Left ventricle myocardium inferior (tissue), 1 donor: ENCODE results near the gene SPACA7. TPM values are rescaled to one million over a fixed set of nuclear protein-coding genes. Genes with fewer than 3 reads are reported as not detected.

ENCODE experiments used
- DNase-seq: peaks from one replicate; pipeline ENCODE4 v3.0.0-alpha.2; 2020
- H3K27ac ChIP-seq: fragments of 200-600 bp; replicated peaks from 2 replicates; pipeline ENCODE4 v1.8.0; 2021
- H3K27me3 ChIP-seq: fragments of 200-600 bp; 2 replicates; pipeline ENCODE4 v1.8.0; 2021; ENCODE audit warnings: low read depth
- H3K36me3 ChIP-seq: fragments of 200-600 bp; 2 replicates; pipeline ENCODE4 v1.8.0; 2021
- H3K4me1 ChIP-seq: fragments of 200-600 bp; 2 replicates; pipeline ENCODE4 v1.8.0; 2021
- H3K4me3 ChIP-seq: fragments of 200-600 bp; 2 replicates; pipeline ENCODE4 v1.8.0; 2021; ENCODE audit warnings: mild to moderate bottlenecking, moderate library complexity
- H3K9me3 ChIP-seq: fragments of 200-600 bp; replicated peaks from 2 replicates; pipeline ENCODE4 v1.8.0; 2021
- CTCF ChIP-seq: fragments of 200-600 bp; IDR thresholded peaks from 2 replicates; pipeline ENCODE4 v1.8.0; 2021; ENCODE audit warnings: antibody characterized with exemption, mild to moderate bottlenecking, borderline replicate concordance
- intact Hi-C: fragments of 100-400 bp; cut with micrococcal nuclease; formaldehyde crosslinking; loops from one replicate; pipeline ENCODE4 v1.11.0; 2022
- total RNA-seq: library from RNA; stranded (reverse); fragmentation: NEBNext Ultra II Directional; extraction: Animal tissue kit (Norgen Biotek cat#: 25700); gene quantifications from one replicate; pipeline ENCODE4 v1.2.1, GENCODE V29; 2021
- donor health status: DM: no; HTN: yes; CAD: no; lungs with severe emphysema.

Gene SPACA7
- total RNA-seq, 1 donor from 2014 or later, result not detected

DNA sequence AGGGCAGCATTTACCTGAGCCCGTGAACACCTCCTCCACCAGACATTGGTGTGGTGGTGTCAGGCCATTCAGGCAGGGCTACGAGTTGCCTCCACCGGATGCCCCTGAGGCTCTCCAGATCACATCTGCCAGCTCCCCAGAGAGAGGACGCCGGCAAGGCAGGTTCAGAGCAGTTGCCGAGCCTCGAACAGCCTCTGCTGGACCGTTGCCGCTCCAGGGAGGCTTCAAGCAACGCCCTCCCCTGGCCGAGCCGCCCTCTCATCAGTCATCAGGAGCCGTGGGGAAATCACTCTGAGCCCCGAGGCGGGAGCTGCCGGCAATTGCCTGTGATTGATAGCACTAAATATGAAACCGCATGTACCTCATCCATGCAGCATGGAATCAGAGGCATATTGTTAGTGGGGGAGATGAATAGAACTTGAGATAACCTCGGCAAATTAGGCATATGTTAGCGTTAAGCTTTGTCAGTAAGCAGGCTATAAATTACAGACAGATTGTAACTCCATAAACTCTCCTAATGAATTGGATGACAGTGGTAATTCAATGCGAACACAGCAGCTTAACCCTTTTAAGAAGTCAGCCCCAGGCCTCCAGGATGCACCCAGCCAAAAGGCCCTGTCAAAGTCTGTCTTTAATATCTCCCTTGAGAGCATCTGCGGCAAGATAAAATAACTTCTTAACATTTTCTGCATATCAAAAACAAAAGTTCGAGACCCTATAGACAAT is 29.8 kb upstream of the SPACA7 start:
- no peak for TF ChIP-seq CTCF
- no peaks in the 10 kb centered on the region for H3K9me3 ChIP-seq
- H3K4me3 ChIP-seq, result no peak overlapping the region
- intact Hi-C loops, result no loop called here
- no peak overlapping the region for H3K27ac ChIP-seq
- peaks cover 98% of the 10 kb centered on the region for H3K27me3 ChIP-seq
- H3K4me1 ChIP-seq, result no peaks in the 10 kb centered on the region
- no peak for DNase-seq
- H3K36me3 ChIP-seq, result no peaks in the 10 kb centered on the region

DNA sequence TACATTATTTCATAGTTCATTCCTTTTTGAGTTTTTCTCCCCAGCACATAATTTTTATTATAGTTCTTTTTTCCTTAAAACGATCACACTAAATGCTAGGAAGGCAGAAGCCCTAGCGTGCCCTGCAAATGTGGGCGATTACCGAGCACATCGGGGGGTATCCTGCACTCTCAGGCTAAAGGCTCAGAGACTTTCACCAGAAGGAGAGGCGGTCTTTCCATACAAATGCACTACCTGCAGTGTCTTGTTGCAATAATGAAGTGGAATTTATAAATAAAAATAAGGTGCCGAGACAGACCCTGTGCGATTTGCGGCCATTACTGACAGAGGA is 29.3 kb upstream of the SPACA7 start:
- no peaks in the 10 kb centered on the region for H3K36me3 ChIP-seq
- no peaks in the 10 kb centered on the region for H3K9me3 ChIP-seq
- no peak overlapping the region for H3K4me3 ChIP-seq
- no peak for TF ChIP-seq CTCF
- H3K27ac ChIP-seq, result no peak overlapping the region
- H3K4me1 ChIP-seq, result no peaks in the 10 kb centered on the region
- intact Hi-C loops, result no loop called here
- no peak for DNase-seq
- H3K27me3 ChIP-seq, result peaks cover 100% of the 10 kb centered on the region

GRCh38 chr13:112347986-112348385 is 28.2 kb upstream of the SPACA7 start:
- no peaks in the 10 kb centered on the region for H3K4me1 ChIP-seq
- no peak for DNase-seq
- intact Hi-C loops, result no loop called here
- H3K4me3 ChIP-seq, result no peak overlapping the region
- no peaks in the 10 kb centered on the region for H3K36me3 ChIP-seq
- H3K9me3 ChIP-seq, result peaks cover 4% of the 10 kb centered on the region
- no peak for TF ChIP-seq CTCF
- peaks cover 99% of the 10 kb centered on the region for H3K27me3 ChIP-seq
- no peak overlapping the region for H3K27ac ChIP-seq

DNA sequence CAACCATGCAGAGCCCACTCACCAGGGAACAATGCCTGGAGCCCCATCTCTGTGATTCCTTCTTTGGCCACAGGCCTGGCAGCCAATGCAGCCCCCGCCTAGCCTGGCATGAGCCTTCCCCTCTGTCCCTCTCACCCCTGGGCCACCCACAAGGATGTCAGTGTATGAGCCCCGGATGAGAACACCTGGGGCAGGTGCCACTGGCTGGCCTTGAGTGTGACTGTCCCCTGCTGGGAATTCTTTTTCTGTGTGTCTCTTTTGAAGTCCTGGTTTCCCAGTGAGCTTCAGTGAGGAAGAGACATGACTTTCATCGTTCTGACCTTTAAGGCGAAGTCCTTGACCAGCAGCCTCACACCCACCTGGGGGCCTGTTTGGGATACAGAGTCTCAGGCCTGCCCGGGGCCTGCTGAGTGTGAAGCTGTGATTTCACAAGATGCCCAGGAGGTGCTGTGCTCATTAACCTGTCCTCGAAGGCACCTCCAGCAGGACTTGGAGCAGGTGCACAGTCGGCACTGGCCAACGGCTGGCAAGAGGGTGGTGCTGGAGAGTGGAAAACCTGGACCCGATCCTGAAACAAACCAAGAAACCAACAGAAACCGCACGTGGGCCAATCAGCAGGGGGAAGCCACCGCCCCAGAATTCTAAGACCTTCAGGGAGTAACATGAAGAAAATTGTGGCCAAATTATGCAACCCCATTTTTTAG is 27.4 kb upstream of the SPACA7 start:
- no peak for DNase-seq
- Histone ChIP-seq H3K4me3 (no peak overlapping the region), H3K27ac (no peak overlapping the region), H3K9me3 (peaks cover 4% of the 10 kb centered on the region), H3K27me3 (peaks cover 99% of the 10 kb centered on the region), H3K4me1 (no peaks in the 10 kb centered on the region), H3K36me3 (no peaks in the 10 kb centered on the region)
- intact Hi-C loops, result no loop called here
- TF ChIP-seq CTCF, result no peak

DNA sequence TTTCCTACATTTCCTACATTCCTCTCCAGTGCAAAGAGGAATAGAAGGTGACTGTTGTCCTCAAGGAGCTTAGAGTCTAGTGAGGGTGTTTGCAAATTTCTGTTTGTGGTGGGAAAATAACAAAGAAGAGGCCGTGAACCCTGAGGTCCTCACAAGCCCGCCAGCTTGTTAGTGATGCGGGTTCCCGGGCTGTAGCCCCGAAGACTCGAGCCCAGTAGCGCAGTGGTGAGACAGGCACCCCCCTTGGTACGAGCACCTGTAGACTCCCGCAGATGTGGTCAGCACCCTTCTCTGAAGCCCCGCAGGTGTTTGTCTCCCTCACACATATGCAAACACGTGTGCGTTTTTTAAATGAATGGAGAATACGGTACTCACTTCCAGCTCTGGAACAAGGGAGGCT is 26.5 kb upstream of the SPACA7 start:
- Histone ChIP-seq H3K9me3 (peaks cover 4% of the 10 kb centered on the region), H3K4me3 (no peak overlapping the region), H3K27me3 (peaks cover 99% of the 10 kb centered on the region), H3K27ac (no peak overlapping the region), H3K4me1 (no peaks in the 10 kb centered on the region), H3K36me3 (no peaks in the 10 kb centered on the region)
- DNase-seq, result no peak
- TF ChIP-seq CTCF, result no peak
- intact Hi-C loops, result no loop called here
